HuH-7.5 (cell line): ENCODE measurements around the gene ZMAT1.
"Not testable (repeated sequence)": the region's sequence is repeated elsewhere in the genome, so short reads cannot be mapped to it uniquely, and the experiment has no call there.

ENCODE experiments used
- DNase-seq: peaks from one replicate; pipeline ENCODE4 v3.0.0; 2011; ENCODE audit warnings: low spot score

Gene ZMAT1

DNA sequence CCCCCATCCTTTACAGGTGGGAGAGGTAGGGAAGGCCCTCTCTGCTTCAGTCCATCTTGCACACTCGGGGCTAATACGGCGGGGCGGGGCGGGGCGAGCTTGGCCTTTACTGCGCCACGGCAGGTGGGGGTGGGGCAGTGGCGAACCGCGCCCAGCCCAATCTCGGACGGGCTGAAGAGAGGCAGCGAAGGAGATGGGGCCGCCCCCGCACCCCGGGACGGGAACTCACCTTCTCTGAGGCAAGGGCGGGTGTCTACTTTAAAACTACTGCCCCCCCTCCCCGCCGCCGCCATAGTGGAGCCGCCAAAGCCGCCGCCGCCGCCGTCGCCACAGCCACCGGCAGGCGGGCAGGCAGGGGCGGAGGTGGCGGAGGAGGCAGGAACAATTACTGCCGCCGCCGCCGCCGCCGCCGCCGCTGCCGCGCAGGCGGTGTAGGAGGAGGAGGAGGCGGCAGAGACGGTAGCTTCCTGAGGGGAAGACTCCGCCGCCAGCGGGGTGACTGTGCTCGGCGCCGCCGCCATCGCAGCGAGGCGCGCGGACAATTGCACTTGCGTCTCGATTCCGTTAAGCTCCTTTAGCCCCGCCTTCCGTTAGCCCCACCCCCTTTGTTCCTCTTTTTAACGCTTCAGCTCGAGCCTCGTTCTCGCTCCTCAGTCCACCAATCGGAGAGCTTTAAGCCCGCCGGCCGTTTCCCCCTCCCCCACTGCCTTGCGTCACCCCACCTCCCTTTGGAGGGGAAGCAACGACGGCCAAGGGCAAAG lies at the start of gene ZMAT1:
TSS of gene ZMAT1 (minus strand) at position 540 of the 761 bp plus-strand sequence. CDS start at position 521, 19 bp downstream.
- peak; percentile 13 for DNase-seq

DNA sequence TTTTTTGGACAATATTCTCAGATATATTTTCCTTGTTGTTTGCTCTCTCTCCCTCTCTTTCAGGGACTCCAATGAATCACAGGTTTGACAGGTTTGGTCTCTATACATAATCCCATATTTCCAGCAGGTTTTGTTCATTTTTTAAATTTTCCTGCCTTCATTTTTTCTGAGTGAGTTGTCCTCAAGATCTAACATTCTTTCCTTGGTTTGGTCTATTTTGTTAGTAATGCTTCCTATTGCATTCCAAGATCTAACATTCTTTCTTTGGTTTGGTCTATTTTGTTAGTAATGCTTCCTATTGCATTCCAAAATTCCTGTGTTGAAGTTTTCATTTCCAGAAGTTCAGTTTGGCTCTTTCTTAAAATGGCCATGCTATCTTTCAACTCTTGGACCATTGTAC lies 45.3 kb upstream of the ZMAT1 start:
- DNase-seq: no peak

DNA sequence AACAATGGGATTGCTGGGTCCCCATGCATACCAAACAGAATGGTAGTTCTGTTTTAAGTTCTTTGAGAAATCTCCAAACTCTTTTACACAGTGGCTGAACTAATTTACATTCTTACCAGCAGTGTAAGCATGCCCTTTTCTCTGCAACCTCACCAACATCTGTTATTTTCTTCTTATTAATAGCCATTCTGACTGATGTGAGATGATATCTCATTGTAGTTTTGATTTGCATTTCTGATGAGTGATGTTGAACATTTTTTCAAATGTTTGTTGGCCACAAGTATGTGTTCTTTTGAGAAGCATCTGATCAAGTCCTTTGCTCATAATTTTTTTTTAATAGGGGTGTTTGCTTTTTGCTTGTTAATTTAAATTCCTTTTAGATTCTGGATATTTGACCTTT lies 41.2 kb upstream of the ZMAT1 start:
- DNase-seq: no peak

DNA sequence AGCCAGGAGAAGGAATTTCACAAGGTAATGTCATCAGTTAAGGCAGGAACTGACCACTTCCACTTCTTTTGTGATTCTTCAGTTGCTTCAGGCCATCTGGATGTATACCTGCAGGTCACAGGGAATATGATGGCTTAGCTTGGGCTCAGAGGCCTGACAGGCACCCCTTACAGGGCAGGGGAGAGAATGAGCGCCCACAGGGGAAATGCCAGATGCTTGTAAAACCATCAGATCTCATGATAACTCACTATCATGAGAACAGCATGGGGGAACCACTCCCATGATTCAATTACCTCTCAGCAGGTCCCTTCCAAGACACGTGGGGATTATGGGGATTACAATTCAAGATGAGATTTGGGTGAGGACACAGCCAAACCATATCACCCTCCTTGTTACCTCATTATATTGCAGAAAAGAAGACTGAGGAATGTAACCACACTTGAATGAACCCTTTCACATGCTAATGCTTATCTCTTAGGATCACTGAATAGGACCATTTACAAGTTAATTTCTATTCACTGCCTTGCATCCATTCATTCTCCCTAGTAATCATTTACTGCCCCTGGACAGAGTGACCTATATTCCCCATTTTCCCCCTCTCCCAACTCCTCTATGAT lies 33.2 kb upstream of the ZMAT1 start:
- not testable (repeated sequence) for DNase-seq

DNA sequence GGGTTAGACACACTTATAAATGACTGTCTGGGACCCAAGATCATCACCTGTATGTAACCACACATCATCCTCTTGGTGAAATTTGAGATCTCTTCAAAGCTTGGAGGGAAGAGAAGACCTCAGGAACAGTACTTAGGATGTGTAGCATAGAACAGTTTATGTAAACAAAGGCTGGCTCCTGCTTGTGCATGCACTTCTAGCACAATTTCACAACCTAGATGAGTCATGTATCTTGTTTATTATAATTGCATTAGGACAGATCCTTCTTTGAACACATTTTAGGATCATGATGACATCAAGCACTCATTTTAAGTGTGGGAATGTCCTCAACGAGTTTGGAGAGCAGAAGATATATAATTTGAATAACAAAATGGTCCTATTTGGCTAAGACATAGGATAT lies 26.3 kb upstream of the ZMAT1 start:
- no peak for DNase-seq

DNA sequence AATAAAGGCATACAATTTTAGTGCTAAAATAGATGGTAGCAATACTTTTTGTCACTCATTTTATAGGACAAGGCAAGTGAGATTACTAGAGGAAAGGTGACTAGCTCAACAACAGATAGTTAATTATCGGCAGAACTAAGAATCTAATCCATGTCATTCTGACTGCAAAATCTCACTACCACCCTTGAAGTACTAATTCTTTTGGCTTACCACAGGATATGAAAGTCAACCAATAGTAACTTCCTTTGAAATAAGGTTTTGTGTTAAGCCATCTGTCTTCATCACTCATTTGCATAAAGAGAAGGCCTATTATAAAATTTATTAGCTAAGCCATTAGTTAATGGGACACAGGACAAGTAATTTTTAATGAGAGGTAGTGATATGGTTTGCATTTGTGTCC lies 25.3 kb upstream of the ZMAT1 start:
- DNase-seq: no peak

DNA sequence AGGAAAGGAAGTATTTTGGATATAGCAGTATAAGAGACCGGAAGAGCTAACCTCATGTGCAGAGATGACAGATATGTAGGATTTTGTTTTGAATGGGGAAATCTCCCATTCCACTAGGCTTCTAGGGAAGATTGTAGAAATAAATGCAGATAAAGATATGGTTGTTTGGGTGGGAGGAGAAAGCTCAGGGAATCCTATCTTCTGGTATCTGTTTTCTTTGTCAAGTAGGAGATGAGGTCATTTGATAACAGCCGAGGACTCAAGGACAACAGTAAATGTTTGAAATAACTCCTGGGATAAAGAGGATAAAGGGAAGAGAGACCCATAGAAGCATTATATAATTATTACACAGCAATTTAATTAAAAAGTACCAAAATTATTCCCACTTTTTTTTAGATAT lies 24.7 kb upstream of the ZMAT1 start:
- DNase-seq: no peak

DNA sequence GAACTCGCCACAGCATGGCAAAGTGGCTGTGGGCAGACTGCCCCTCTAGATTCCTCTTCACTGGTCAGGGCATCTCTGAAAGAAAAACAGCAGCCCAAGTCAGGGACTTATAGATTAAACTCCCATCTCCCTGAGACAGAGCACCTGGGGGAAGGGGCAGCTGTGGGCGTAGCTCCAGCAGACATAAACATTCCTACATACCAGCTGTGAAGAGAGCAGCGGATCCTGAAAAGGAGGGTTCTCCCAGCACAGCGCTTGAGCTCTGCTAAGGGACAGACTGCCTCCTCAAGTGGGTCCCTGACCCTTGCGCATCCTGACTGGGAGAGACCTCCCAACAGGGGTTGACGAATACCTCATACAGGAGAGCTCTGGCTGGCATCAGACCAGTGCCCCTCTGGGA lies 18.8 kb upstream of the ZMAT1 start:
- DNase-seq: no peak

DNA sequence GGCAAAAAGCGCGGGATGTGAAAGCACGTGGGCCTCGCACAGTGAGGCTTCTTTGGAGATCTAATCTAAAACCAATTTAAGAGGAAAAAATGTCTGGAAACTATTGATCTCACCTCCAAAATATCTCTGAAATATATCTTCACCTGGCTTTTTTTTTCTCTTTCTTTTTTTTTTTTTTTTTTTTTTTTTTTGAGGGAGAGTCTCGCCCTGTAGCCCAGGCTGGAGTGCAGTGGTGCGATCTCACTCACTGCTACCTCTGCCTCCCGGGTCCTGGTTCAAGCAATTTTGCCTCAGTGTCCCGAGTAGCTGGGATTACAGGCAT lies 383 bp upstream of the ZMAT1 start:
- no peak for DNase-seq

DNA sequence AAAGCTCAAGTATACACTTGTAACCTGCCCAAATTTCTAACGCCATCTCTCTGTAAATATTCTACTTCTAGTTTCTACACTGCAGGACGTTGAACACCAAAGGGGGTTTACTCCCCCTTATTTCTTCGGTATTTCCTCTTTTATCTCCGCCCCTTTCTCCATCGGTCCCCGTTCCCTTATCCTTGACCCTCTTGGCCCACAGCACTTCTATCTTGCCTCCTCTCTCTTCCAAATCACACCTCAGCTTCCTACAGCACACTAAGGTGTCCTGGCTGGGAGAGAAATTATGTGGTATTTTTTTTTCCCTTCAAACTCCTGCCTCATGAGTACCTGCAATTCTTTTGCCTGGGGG lies 715 bp downstream of the ZMAT1 start:
- no peak for DNase-seq

DNA sequence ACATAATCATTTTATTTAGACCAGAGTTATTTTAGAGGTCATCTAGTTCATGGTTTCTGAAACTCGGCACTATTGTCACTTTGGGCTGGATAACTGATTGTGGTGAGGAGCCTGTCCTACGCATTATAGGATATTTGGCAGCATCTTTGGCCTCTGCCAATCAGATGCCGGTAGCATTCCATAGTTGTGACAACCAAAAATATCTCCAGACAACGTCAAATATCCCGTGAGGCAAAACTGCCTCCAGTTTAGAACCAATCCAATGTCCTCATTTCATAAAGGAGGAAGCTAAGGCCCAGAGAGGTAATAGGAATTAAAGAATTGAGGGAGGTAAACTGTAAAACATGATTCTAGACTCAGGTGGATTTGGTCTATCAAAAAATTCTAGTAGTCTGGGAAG lies 6.1 kb downstream of the ZMAT1 start:
- no peak for DNase-seq

DNA sequence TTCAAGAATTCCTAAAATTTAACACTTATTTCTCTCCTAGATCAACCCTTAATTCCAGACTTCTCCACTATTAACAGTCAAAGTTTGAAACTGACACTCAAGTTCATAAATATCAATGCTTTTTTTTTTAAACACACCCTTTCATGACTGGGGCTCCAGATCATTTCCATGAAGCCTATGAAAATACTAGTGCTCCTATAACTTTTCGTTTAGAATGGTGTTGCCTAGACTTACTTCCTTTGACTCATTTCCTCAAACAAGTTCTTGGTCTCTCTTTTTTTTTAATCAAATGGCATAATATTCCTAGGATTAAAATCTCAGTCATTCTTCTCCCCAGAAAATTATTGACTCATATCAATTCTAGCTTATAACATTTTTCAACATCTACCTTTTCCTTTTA lies 13.1 kb downstream of the ZMAT1 start:
- no peak for DNase-seq

DNA sequence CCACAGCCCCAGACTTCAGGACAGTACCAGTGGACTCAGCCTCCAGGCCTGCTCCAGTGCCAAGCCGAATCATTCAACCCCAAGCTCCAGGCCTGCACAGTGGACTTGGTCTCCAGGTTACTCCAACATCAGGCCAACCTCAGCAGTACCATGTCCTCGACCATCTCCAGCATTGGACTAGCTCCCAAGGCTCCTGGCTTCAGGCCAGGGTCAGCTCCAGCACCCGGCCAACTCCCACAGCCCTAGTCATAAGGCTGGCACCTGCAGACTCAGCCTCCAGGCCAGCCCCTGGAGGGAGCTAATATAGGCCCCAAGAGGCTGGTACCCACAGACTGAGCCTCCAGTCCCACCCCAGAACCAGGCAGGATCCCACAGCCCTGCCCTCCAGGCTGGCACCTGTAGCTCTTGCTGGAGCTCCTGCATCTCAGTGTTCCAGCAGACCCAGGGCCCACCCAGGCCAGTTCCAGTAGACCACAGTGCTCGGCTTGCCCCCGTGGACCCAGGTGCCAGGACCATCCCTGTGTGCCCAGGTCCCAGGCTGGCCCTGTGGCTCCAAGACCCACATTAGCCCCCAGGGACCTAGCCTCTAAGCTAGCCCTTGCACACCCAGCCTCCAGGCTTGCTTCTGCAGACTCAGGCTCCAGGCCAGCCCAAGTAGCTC lies 25.6 kb downstream of the ZMAT1 start:
- DNase-seq: no peak

DNA sequence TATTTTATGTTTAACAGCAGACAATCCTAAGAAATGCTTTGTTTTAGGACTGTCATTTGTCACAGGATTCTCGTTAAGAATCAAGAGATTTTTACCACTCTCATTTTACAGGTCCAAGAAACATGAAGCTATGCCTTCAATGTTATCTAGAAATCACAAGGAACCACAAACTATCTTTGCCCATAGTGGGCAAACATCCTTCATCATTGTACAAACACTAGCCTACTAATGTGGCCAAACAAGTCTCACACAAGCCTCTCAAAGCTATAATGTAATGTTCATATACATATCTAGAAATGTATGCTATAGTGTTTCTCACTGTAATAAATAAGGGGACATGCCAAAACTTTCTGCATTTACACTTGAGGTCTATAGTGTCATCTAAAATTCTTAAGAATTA lies 26.8 kb downstream of the ZMAT1 start:
- no peak for DNase-seq
